HCT116 (cell line): ENCODE measurements around the gene MTOR. TPM values are rescaled to one million over a fixed set of nuclear protein-coding genes. Genes with fewer than 3 reads are reported as not detected.

Experiments
- ATAC-seq: fragments of 200-7000 bp; cut with Tn5 transposase; 2 replicates; pipeline ENCODE4 v1.9.1; 2020; ENCODE audit warnings: mild to moderate bottlenecking, moderate library complexity
- BruUV-seq: library from RNA; stranded (reverse); fragments of 400-500 nt; replicated peaks from 2 replicates; lab custom pipeline; 2021; lab: Mats Ljungman, UMichigan
- CTCF ChIA-PET: fragments of 300-600 bp; sonication (Branson Sonifier 250); formaldehyde crosslinking; loops from one replicate; lab custom pipeline; 2021; ENCODE audit warnings: antibody characterized with exemption; lab: Charles Lee
- POLR2A ChIA-PET: fragments of 300-600, 350-600 bp; sonication (Branson Sonifier 250); formaldehyde crosslinking; loops from one replicate; lab custom pipeline; 2021; ENCODE audit warnings: antibody characterized with exemption; lab: Charles Lee
- RAD21 ChIA-PET, 2 experiments: fragments of 300-600 bp; sonication (Branson Sonifier 250); formaldehyde crosslinking; loops; one replicate each; lab custom pipeline; 2023; ENCODE audit warnings: low total read pairs in 2 of 2; ENCODE audit not compliant: uncharacterized antibody in 2 of 2, unreplicated experiment in 2 of 2, low non-redundant PET in 1 of 2; lab: Charles Lee
- DNase-seq: peaks from one replicate; pipeline ENCODE4 v3.0.0-alpha.2; 2010; ENCODE audit warnings: low read depth, low spot score
- H2AFZ ChIP-seq: fragments of 200-600 bp; shearing (Covaris generic), sonication (generic); 2 replicates; pipeline ENCODE4 v1.6.1; 2017; ENCODE audit warnings: low read depth, mixed run types, mixed read lengths, antibody characterized with exemption, low read length; ENCODE audit not compliant: poor library complexity, severe bottlenecking
- H3K27ac ChIP-seq: 2 replicates; pipeline ENCODE4 v1.5.1; 2012; ENCODE audit warnings: low read depth, low read length
- H3K27me3 ChIP-seq: fragments of 200-600 bp; sonication (generic); 2 replicates; pipeline ENCODE4 v1.6.1; 2016; ENCODE audit warnings: mixed run types, low read length, mixed read lengths; ENCODE audit not compliant: insufficient read depth
- H3K36me3 ChIP-seq, 2 experiments: fragments of 200-500 bp in 1 of 2; fragments of 200-600 bp in 1 of 2; sonication (Bioruptor generic) in 1 of 2; sonication (generic) in 1 of 2; 2 replicates each; pipeline versions ENCODE4 v1.5.1 to v1.6.1; 2014 to 2016; ENCODE audit warnings: low read length in 2 of 2, inconsistent platforms in 1 of 2, mixed read lengths in 1 of 2, mixed run types in 1 of 2; ENCODE audit not compliant: insufficient read depth in 2 of 2, control insufficient read depth in 1 of 2
- H3K4me1 ChIP-seq, 2 experiments: fragments of 200-600 bp in 1 of 2; sonication (generic) in 1 of 2; 2 replicates each; pipeline versions ENCODE4 v1.5.1 to v1.6.1; 2012 to 2017; ENCODE audit warnings: low read length in 2 of 2, inconsistent platforms in 1 of 2, mild to moderate bottlenecking in 1 of 2, mixed read lengths in 1 of 2, mixed run types in 1 of 2, moderate library complexity in 1 of 2; ENCODE audit not compliant: insufficient read depth in 2 of 2, control insufficient read depth in 1 of 2
- H3K4me2 ChIP-seq: fragments of 200-600 bp; sonication (generic); 2 replicates; pipeline ENCODE4 v1.6.1; 2017; ENCODE audit warnings: mixed run types, low read length, mixed read lengths
- H3K4me3 ChIP-seq, 2 experiments: fragments of 200-600 bp in 1 of 2; sonication (generic) in 1 of 2; replicated peaks in 1 of 2; 2 replicates each; pipeline ENCODE4 v1.5.1; 2011 to 2016; ENCODE audit warnings: low read length in 2 of 2, control low read depth in 1 of 2, low read depth in 1 of 2, mild to moderate bottlenecking in 1 of 2, mixed read lengths in 1 of 2, mixed run types in 1 of 2
- H3K79me2 ChIP-seq: fragments of 200-600 bp; sonication (generic); 2 replicates; pipeline ENCODE4 v1.6.1; 2017; ENCODE audit warnings: mild to moderate bottlenecking, mixed run types, low read length, moderate library complexity, mixed read lengths; ENCODE audit not compliant: insufficient read depth
- H3K9ac ChIP-seq: fragments of 200-600 bp; sonication (generic); 2 replicates; pipeline ENCODE4 v1.6.1; 2016; ENCODE audit warnings: low read length, mixed read lengths
- H3K9me2 ChIP-seq: fragments of 200-600 bp; sonication (generic), shearing (Covaris generic); 2 replicates; pipeline ENCODE4 v1.6.1; 2017; ENCODE audit warnings: mixed run types, mild to moderate bottlenecking, moderate library complexity; ENCODE audit not compliant: insufficient read depth
- H3K9me3 ChIP-seq, 2 experiments: fragments of 200-500 bp in 1 of 2; fragments of 200-600 bp in 1 of 2; sonication (Bioruptor generic) in 1 of 2; sonication (generic) in 1 of 2; 2 replicates each; pipeline ENCODE4 v1.6.1; 2014 to 2017; ENCODE audit warnings: low read length in 2 of 2, mixed read lengths in 2 of 2, inconsistent platforms in 1 of 2, low read depth in 1 of 2, mild to moderate bottlenecking in 1 of 2, mixed run types in 1 of 2, moderate library complexity in 1 of 2; ENCODE audit not compliant: control insufficient read depth in 1 of 2, insufficient read depth in 1 of 2
- H4K20me1 ChIP-seq: fragments of 200-600 bp; sonication (generic), shearing (Covaris generic); 2 replicates; pipeline ENCODE4 v1.6.1; 2017; ENCODE audit warnings: mixed run types, mild to moderate bottlenecking, moderate library complexity; ENCODE audit not compliant: insufficient read depth
- CBX3 ChIP-seq: IDR thresholded peaks from 2 replicates; pipeline ENCODE4 v1.6.1; 2012; ENCODE audit warnings: low read depth
- CEBPB ChIP-seq: IDR thresholded peaks from 2 replicates; pipeline ENCODE4 v1.6.1; 2012; ENCODE audit warnings: low read depth
- EZH2 ChIP-seq: fragments of 200-600 bp; sonication (generic); IDR thresholded peaks from 2 replicates; pipeline ENCODE4 v1.6.1; 2017; ENCODE audit warnings: antibody characterized with exemption, mixed run types
- JUND ChIP-seq: IDR thresholded peaks from 2 replicates; pipeline ENCODE4 v1.6.1; 2012
- MAX ChIP-seq: IDR thresholded peaks from 2 replicates; pipeline ENCODE4 v1.6.1; 2012
- POLR2A ChIP-seq: IDR thresholded peaks from 2 replicates; pipeline ENCODE4 v1.7.0; 2011; ENCODE audit warnings: borderline replicate concordance; ENCODE audit not compliant: insufficient read depth, insufficient read length; ENCODE audit errors: extremely low read depth
- POLR2AphosphoS5 ChIP-seq: IDR thresholded peaks from 2 replicates; pipeline ENCODE4 v1.6.1; 2011; ENCODE audit warnings: mild to moderate bottlenecking, low read depth, low read length, moderate library complexity
- RAD21 ChIP-seq: IDR thresholded peaks from 2 replicates; pipeline ENCODE4 v1.6.1; 2012; ENCODE audit warnings: low read depth, mild to moderate bottlenecking
- SIN3A ChIP-seq: IDR thresholded peaks from 2 replicates; pipeline ENCODE4 v1.6.1; 2012; ENCODE audit warnings: low read depth
- SRF ChIP-seq: IDR thresholded peaks from 2 replicates; pipeline ENCODE4 v1.6.1; 2012; ENCODE audit warnings: low read depth
- TCF7L2 ChIP-seq: IDR thresholded peaks from 2 replicates; pipeline ENCODE4 v1.7.0; 2011; ENCODE audit warnings: borderline replicate concordance, inconsistent platforms; ENCODE audit not compliant: insufficient read depth, insufficient read length; ENCODE audit errors: extremely low read depth
- YY1 ChIP-seq: IDR thresholded peaks from 2 replicates; pipeline ENCODE4 v1.6.1; 2011; ENCODE audit warnings: low read length, low read depth, moderate library complexity, mild to moderate bottlenecking; ENCODE audit not compliant: insufficient replicate concordance; ENCODE audit errors: extremely low read depth
- ZBTB33 ChIP-seq: IDR thresholded peaks from 2 replicates; pipeline ENCODE4 v1.6.1; 2011; ENCODE audit warnings: mild to moderate bottlenecking, low read length, moderate library complexity; ENCODE audit not compliant: insufficient replicate concordance; ENCODE audit errors: extremely low read depth
- ZNF274 ChIP-seq: fragments of 200-500 bp; sonication (Bioruptor generic); IDR thresholded peaks from 2 replicates; pipeline ENCODE4 v1.6.1; 2014; ENCODE audit warnings: mild to moderate bottlenecking, low read depth, low read length, inconsistent platforms
- intact Hi-C: fragments of 100-400 bp; cut with micrococcal nuclease; formaldehyde crosslinking; loops from 2 replicates; pipeline ENCODE4 v1.10.0; 2022
- total RNA-seq: library from RNA; stranded (reverse); gene quantifications from one replicate; pipeline ENCODE4 v1.2.1, GENCODE V29; 2021; ENCODE audit not compliant: unreplicated experiment
- TF ChIP-seq, protein P1 (sequence below): IDR thresholded peaks from 2 replicates; pipeline ENCODE4 v1.6.1; 2012

MTOR gene
- total RNA-seq, 1 experiment from 2014 or later: 42.2 TPM

DNA sequence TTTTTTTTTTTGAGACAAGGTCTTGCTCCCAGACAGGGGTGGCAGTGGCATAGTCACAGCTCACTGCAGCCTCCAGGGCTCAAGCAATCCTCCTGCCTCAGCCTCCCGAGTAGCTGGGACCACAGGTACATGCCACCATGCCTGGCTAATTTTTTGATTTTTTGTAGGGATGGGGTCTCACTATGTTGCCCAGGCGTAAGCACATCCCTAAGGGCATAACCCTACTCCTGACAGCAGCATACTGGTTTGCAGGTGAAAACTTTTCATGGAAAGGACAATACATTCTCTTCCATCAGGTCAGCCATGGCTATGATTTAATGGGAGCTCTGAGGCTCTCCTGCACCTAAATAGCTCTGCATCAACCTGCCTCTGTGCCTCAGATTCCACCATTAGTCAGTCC, 40.0 kb upstream of the MTOR start:
- CTCF ChIA-PET: no interaction called here
- H3K27me3 ChIP-seq: no peaks in the 10 kb centered on the region
- POLR2A ChIA-PET: no interaction called here
- H4K20me1 ChIP-seq: no peaks in the 10 kb centered on the region
- H3K9ac ChIP-seq: no peak overlapping the region
- no peaks in the 10 kb centered on the region for H3K79me2 ChIP-seq
- no peaks in the 10 kb centered on the region for H3K9me3 ChIP-seq
- H2AFZ ChIP-seq: no peak overlapping the region
- RAD21 ChIA-PET: no interaction called here
- H3K4me2 ChIP-seq: no peak overlapping the region
- intact Hi-C loops: no loop called here
- DNase-seq (no peak), ATAC-seq (no peak)
- no peak overlapping the region for H3K27ac ChIP-seq
- BruUV-seq: no TSS peak
- TF ChIP-seq POLR2AphosphoS5: no peak
- TF ChIP-seq SIN3A: no peak
- TF ChIP-seq, protein P1, sequence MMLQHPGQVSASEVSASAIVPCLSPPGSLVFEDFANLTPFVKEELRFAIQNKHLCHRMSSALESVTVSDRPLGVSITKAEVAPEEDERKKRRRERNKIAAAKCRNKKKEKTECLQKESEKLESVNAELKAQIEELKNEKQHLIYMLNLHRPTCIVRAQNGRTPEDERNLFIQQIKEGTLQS: no peak
- no peak for TF ChIP-seq SRF
- no peak for TF ChIP-seq ZBTB33
- no peak for TF ChIP-seq JUND
- no peak for TF ChIP-seq ZNF274
- TF ChIP-seq MAX: no peak
- TF ChIP-seq RAD21: no peak
- no peak for TF ChIP-seq CEBPB
- TF ChIP-seq TCF7L2: no peak
- TF ChIP-seq CBX3: no peak
- no peak for TF ChIP-seq YY1
- no peak for TF ChIP-seq POLR2A
- TF ChIP-seq EZH2: no peak
- H3K4me3 ChIP-seq: no peak overlapping the region
- no peaks in the 10 kb centered on the region for H3K4me1 ChIP-seq
- H3K9me2 ChIP-seq: no peaks in the 10 kb centered on the region
- no peaks in the 10 kb centered on the region for H3K36me3 ChIP-seq
